Stimulated activated CD4-positive, alpha-beta T cell treated with anti-CD3 and anti-CD28 coated beads, Interleukin-4, amount 100 ng/mL, for 4 hours (primary cell): Measurements from ENCODE around the gene SEMA3C.

Experiments used
- DNase-seq, 2 experiments: peaks; one replicate each; pipeline ENCODE4 v3.0.0-alpha.2; 2020

The SEMA3C gene

GRCh38 chr7:80773787-80774508 lies 144.9 kb downstream of the SEMA3C start:
- no peak for DNase-seq

- no peak for DNase-seq
Measured at GRCh38 chr7:80772347-80772993, 146.4 kb downstream of the SEMA3C start.

- no peak for DNase-seq
Measured at GRCh38 chr7:80771523-80771922, 147.3 kb downstream of the SEMA3C start.

GRCh38 chr7:80770675-80771081 lies 148.2 kb downstream of the SEMA3C start:
- DNase-seq = no peak

GRCh38 chr7:80770061-80770460 lies 148.8 kb downstream of the SEMA3C start:
- no peak for DNase-seq

GRCh38 chr7:80768756-80769155 lies 150.1 kb downstream of the SEMA3C start:
- DNase-seq = no peak

- DNase-seq = no peak
Measured at GRCh38 chr7:80767654-80768053, 151.2 kb downstream of the SEMA3C start.

- DNase-seq = no peak
Measured at GRCh38 chr7:80766724-80767123, 152.1 kb downstream of the SEMA3C start.

- DNase-seq = no peak
Measured at GRCh38 chr7:80764132-80764531, 154.7 kb downstream of the SEMA3C start.

- DNase-seq = no peak
Measured at GRCh38 chr7:80763704-80764103, 155.1 kb downstream of the SEMA3C start.

- DNase-seq = no peak
Measured at GRCh38 chr7:80763289-80763688, 155.6 kb downstream of the SEMA3C start.

GRCh38 chr7:80760292-80760691 lies 158.6 kb downstream of the SEMA3C start:
- DNase-seq = no peak

- no peak for DNase-seq
Measured at GRCh38 chr7:80752954-80753690, 165.7 kb downstream of the SEMA3C start.

GRCh38 chr7:80749270-80749669 lies 169.6 kb downstream of the SEMA3C start:
- DNase-seq = no peak

GRCh38 chr7:80748363-80749042 lies 170.3 kb downstream of the SEMA3C start:
- DNase-seq = no peak

GRCh38 chr7:80740778-80741545 lies 177.9 kb downstream of the SEMA3C start:
- DNase-seq = no peak

- DNase-seq = no peak
Measured at GRCh38 chr7:80736371-80737125, 182.3 kb downstream of the SEMA3C start.

- DNase-seq = no peak
Measured at GRCh38 chr7:80735330-80735729, 183.5 kb downstream of the SEMA3C start.

- DNase-seq = no peak
Measured at GRCh38 chr7:80734011-80734410, 184.8 kb downstream of the SEMA3C start.

GRCh38 chr7:80733333-80733915 lies 185.4 kb downstream of the SEMA3C start:
- DNase-seq = no peak

GRCh38 chr7:80732630-80733029 lies 186.2 kb downstream of the SEMA3C start:
- DNase-seq = no peak
